H9 (cell line): Measurements from ENCODE around the gene RBFOX2. TPM values are rescaled to one million over a fixed set of nuclear protein-coding genes. Genes with fewer than 3 reads are reported as not detected.

Source experiments
- DNase-seq: peaks from one replicate; pipeline ENCODE4 v3.0.0-alpha.2; 2017
- H2AFZ ChIP-seq: one replicate; pipeline ENCODE4 v1.6.1; 2013; ENCODE audit warnings: mild to moderate bottlenecking, low read length, control low read depth, moderate library complexity
- H2AK5ac ChIP-seq: 2 replicates; pipeline ENCODE4 v1.6.1; 2013; ENCODE audit warnings: low read length, control low read depth, mixed read lengths; ENCODE audit not compliant: insufficient read length
- H2BK120ac ChIP-seq: one replicate; pipeline ENCODE4 v1.6.1; 2013; ENCODE audit warnings: low read depth, mild to moderate bottlenecking, low read length, control low read depth, inconsistent platforms; ENCODE audit not compliant: poor library complexity, severe bottlenecking
- H2BK12ac ChIP-seq: 2 replicates; pipeline ENCODE4 v1.6.1; 2013; ENCODE audit warnings: low read length, control low read depth, mixed read lengths, low read depth; ENCODE audit not compliant: insufficient read length
- H2BK15ac ChIP-seq: 2 replicates; pipeline ENCODE4 v1.6.1; 2013; ENCODE audit warnings: low read depth, low read length, control low read depth
- H2BK20ac ChIP-seq: one replicate; pipeline ENCODE4 v1.6.1; 2013; ENCODE audit warnings: low read depth, mild to moderate bottlenecking, low read length, control low read depth, inconsistent platforms; ENCODE audit not compliant: poor library complexity, severe bottlenecking
- H2BK5ac ChIP-seq: 2 replicates; pipeline ENCODE4 v1.6.1; 2013; ENCODE audit warnings: low read length, control low read depth, mixed read lengths; ENCODE audit not compliant: insufficient read length
- H3K14ac ChIP-seq: 2 replicates; pipeline ENCODE4 v1.6.1; 2013; ENCODE audit warnings: low read length, control low read depth; ENCODE audit not compliant: insufficient read depth
- H3K18ac ChIP-seq: 2 replicates; pipeline ENCODE4 v1.6.1; 2013; ENCODE audit warnings: low read depth, mild to moderate bottlenecking, mixed read lengths, low read length, control low read depth; ENCODE audit not compliant: insufficient read length
- H3K23ac ChIP-seq: 2 replicates; pipeline ENCODE4 v1.6.1; 2013; ENCODE audit warnings: low read length, control low read depth, mixed read lengths, low read depth; ENCODE audit not compliant: insufficient read length
- H3K23me2 ChIP-seq: 2 replicates; pipeline ENCODE4 v1.6.1; 2013; ENCODE audit warnings: low read depth, mild to moderate bottlenecking, mixed read lengths, low read length, control low read depth; ENCODE audit not compliant: insufficient read length, poor library complexity, severe bottlenecking
- H3K27ac ChIP-seq: 2 replicates; pipeline ENCODE4 v1.5.1; 2013; ENCODE audit warnings: low read length, control low read depth, mixed read lengths, low read depth; ENCODE audit not compliant: insufficient read length
- H3K27me3 ChIP-seq: 2 replicates; pipeline ENCODE4 v1.6.1; 2013; ENCODE audit warnings: low read length, control low read depth, inconsistent platforms; ENCODE audit not compliant: insufficient read depth
- H3K4ac ChIP-seq: 2 replicates; pipeline ENCODE4 v1.6.1; 2013; ENCODE audit warnings: low read depth, mild to moderate bottlenecking, control low read depth, inconsistent platforms, low read length, moderate library complexity
- H3K4me1 ChIP-seq: 2 replicates; pipeline ENCODE4 v1.6.1; 2013; ENCODE audit warnings: low read length, control low read depth, inconsistent platforms; ENCODE audit not compliant: insufficient read depth
- H3K4me2 ChIP-seq: 2 replicates; pipeline ENCODE4 v1.6.1; 2013; ENCODE audit warnings: low read length, control low read depth, mixed read lengths; ENCODE audit not compliant: insufficient read length, insufficient read depth
- H3K56ac ChIP-seq: 2 replicates; pipeline ENCODE4 v1.6.1; 2013; ENCODE audit warnings: low read depth, mild to moderate bottlenecking, mixed read lengths, low read length, control low read depth; ENCODE audit not compliant: insufficient read length
- H3K79me1 ChIP-seq: 2 replicates; pipeline ENCODE4 v1.6.1; 2013; ENCODE audit warnings: low read depth, mild to moderate bottlenecking, moderate library complexity, low read length, control low read depth, inconsistent platforms; ENCODE audit not compliant: insufficient read depth, poor library complexity, severe bottlenecking
- H3K79me2 ChIP-seq: 2 replicates; pipeline ENCODE4 v1.6.1; 2013; ENCODE audit warnings: low read length, control low read depth, inconsistent platforms; ENCODE audit not compliant: insufficient read depth
- H3K9ac ChIP-seq: 2 replicates; pipeline ENCODE4 v1.6.1; 2013; ENCODE audit warnings: low read length, control low read depth, mixed read lengths; ENCODE audit not compliant: insufficient read length; ENCODE audit errors: extremely low read depth
- H3K9me3 ChIP-seq: one replicate; pipeline ENCODE4 v1.6.1; 2013; ENCODE audit warnings: low read depth, low read length, inconsistent platforms; ENCODE audit not compliant: control insufficient read depth
- H3T11ph ChIP-seq: one replicate; pipeline ENCODE4 v1.6.1; 2013; ENCODE audit warnings: mild to moderate bottlenecking, low read length, control low read depth, inconsistent platforms
- H4K20me1 ChIP-seq: one replicate; pipeline ENCODE4 v1.6.1; 2013; ENCODE audit not compliant: control insufficient read depth, insufficient read length, insufficient read depth
- H4K5ac ChIP-seq: 2 replicates; pipeline ENCODE4 v1.6.1; 2013; ENCODE audit warnings: low read depth, mild to moderate bottlenecking, mixed read lengths, low read length, control low read depth; ENCODE audit not compliant: insufficient read length
- H4K8ac ChIP-seq: replicated peaks from 2 replicates; pipeline ENCODE4 v1.6.1; 2013; ENCODE audit warnings: low read length, control low read depth, mixed read lengths, low read depth; ENCODE audit not compliant: insufficient read length
- H4K91ac ChIP-seq: 2 replicates; pipeline ENCODE4 v1.6.1; 2013; ENCODE audit warnings: low read depth, mild to moderate bottlenecking, moderate library complexity, mixed read lengths, low read length, control low read depth; ENCODE audit not compliant: insufficient read length
- H3K27ac Mint-ChIP-seq, 3 experiments: 2 replicates in 2 of 3; 3 replicates in 1 of 3; pipeline ENCODE4 v1.8.0; 2020 to 2021; ENCODE audit warnings: mixed read lengths in 3 of 3, mild to moderate bottlenecking in 1 of 3, moderate library complexity in 1 of 3
- H3K27me3 Mint-ChIP-seq: 2 replicates; pipeline ENCODE4 v1.8.0; 2021; ENCODE audit warnings: low read depth, mild to moderate bottlenecking, moderate library complexity, mixed read lengths
- H3K36me3 Mint-ChIP-seq, 3 experiments: 2 replicates in 2 of 3; 3 replicates in 1 of 3; pipeline ENCODE4 v1.8.0; 2020 to 2021; ENCODE audit warnings: low read depth in 3 of 3, mixed read lengths in 3 of 3; ENCODE audit not compliant: insufficient read depth in 1 of 3
- H3K4me1 Mint-ChIP-seq, 2 experiments: 2 replicates each; pipeline ENCODE4 v1.8.0; 2020; ENCODE audit warnings: mixed read lengths in 2 of 2
- H3K4me3 Mint-ChIP-seq, 2 experiments: 2 replicates in 1 of 2; 3 replicates in 1 of 2; pipeline ENCODE4 v1.8.0; 2020 to 2021; ENCODE audit warnings: mild to moderate bottlenecking in 2 of 2, mixed read lengths in 2 of 2, moderate library complexity in 1 of 2
- H3K9me3 Mint-ChIP-seq, 2 experiments: 2 replicates in 1 of 2; 3 replicates in 1 of 2; pipeline ENCODE4 v1.8.0; 2020; ENCODE audit warnings: mild to moderate bottlenecking in 2 of 2, mixed read lengths in 2 of 2, moderate library complexity in 1 of 2
- CTCF ChIP-seq: fragments of 200-600 bp; sonication (generic); conservative IDR thresholded peaks from 3 replicates; pipeline ENCODE4 v1.8.0; 2021; ENCODE audit warnings: antibody characterized with exemption, mild to moderate bottlenecking
- WGBS: extraction: QIAGEN DNeasy Blood & Tissue Kit; methylation state at CpG from one replicate; pipeline ENCODE4 v1.1.7; 2013; ENCODE audit warnings: missing lambda C conversion rate, low lambda C conversion rate, mixed read lengths; ENCODE audit not compliant: insufficient read length; ENCODE audit errors: extremely low coverage; 5-methylcytosine and 5-hydroxymethylcytosine counted together
- total RNA-seq: library from RNA; stranded (reverse); gene quantifications from 2 replicates; pipeline ENCODE4 v1.2.1, GENCODE V29; 2021

RBFOX2 gene
- total RNA-seq, 1 experiment from 2014 or later, result 84.7 TPM

- Mint-ChIP-seq H3K27me3 (peaks cover 18% of the 10 kb centered on the region), H3K4me1 (no peaks in the 10 kb centered on the region), H3K27ac (no peak overlapping the region), H3K9me3 (no peaks in the 10 kb centered on the region), H3K36me3 (no peaks in the 10 kb centered on the region; a peak in 1 of 7 replicates), H3K4me3 (no peak overlapping the region)
- no CpG with 5 or more reads among the region's 13 CpGs for WGBS
- no peak overlapping the region for H3T11ph ChIP-seq
- H4K91ac ChIP-seq, result no peak overlapping the region
- no peaks in the 10 kb centered on the region for H3K23me2 ChIP-seq
- H2BK20ac ChIP-seq, result no peak overlapping the region
- no peaks in the 10 kb centered on the region for H3K79me2 ChIP-seq
- H2BK120ac ChIP-seq, result no peak overlapping the region
- no peaks in the 10 kb centered on the region for H3K9me3 ChIP-seq
- no peak overlapping the region for H3K9ac ChIP-seq
- no peak overlapping the region for H4K5ac ChIP-seq
- no peak overlapping the region for H3K4me2 ChIP-seq
- no peak overlapping the region for H2AFZ ChIP-seq
- no peak overlapping the region for H3K4ac ChIP-seq
- no peak overlapping the region for H4K8ac ChIP-seq
- no peak overlapping the region for H3K18ac ChIP-seq
- H3K4me1 ChIP-seq, result no peaks in the 10 kb centered on the region
- no peak overlapping the region for H3K27ac ChIP-seq
- H2AK5ac ChIP-seq, result no peak overlapping the region
- no peaks in the 10 kb centered on the region for H3K27me3 ChIP-seq
- H3K14ac ChIP-seq, result no peak overlapping the region
- no peak overlapping the region for H2BK12ac ChIP-seq
- H2BK5ac ChIP-seq, result no peak overlapping the region
- no peak for TF ChIP-seq CTCF
- H3K79me1 ChIP-seq, result no peaks in the 10 kb centered on the region
- no peak for DNase-seq
- no peak overlapping the region for H3K23ac ChIP-seq
- H4K20me1 ChIP-seq, result no peaks in the 10 kb centered on the region
- no peak overlapping the region for H3K56ac ChIP-seq
- no peak overlapping the region for H2BK15ac ChIP-seq
Observed at GRCh38 chr22:35695202-35695601, 333.4 kb downstream of the RBFOX2 start.
